A673 (cell line): ENCODE measurements around the gene MGMT. TPM values are rescaled to one million over a fixed set of nuclear protein-coding genes. Genes with fewer than 3 reads are reported as not detected.

Experiments used
- BruUV-seq: library from RNA; stranded (reverse); fragments of 400-500 nt; replicated peaks from 2 replicates; lab custom pipeline; 2021; lab: Mats Ljungman, UMichigan
- CTCF ChIA-PET: fragments of 300-600 bp; sonication (Branson Sonifier 250); formaldehyde crosslinking; loops from one replicate; lab custom pipeline; 2022; ENCODE audit warnings: antibody characterized with exemption; lab: Charles Lee
- POLR2A ChIA-PET: fragments of 300-600 bp; sonication (Branson Sonifier 250); formaldehyde crosslinking; loops from one replicate; lab custom pipeline; 2022; ENCODE audit warnings: antibody characterized with exemption; ENCODE audit not compliant: low non-redundant PET; lab: Charles Lee
- DNase-seq: peaks from one replicate; pipeline ENCODE4 v3.0.0-alpha.2; 2015; ENCODE audit warnings: low spot score
- H3K27ac ChIP-seq: fragments of 200-600 bp; sonication (generic); 2 replicates; pipeline ENCODE4 v1.5.1; 2016; ENCODE audit warnings: mixed run types, low read depth, mild to moderate bottlenecking, mixed read lengths, antibody characterized with exemption, low read length; ENCODE audit not compliant: poor library complexity, severe bottlenecking
- H3K27me3 ChIP-seq: fragments of 200-600 bp; sonication (generic); replicated peaks from 2 replicates; pipeline ENCODE4 v1.6.1; 2017; ENCODE audit warnings: mixed run types, low read depth, mild to moderate bottlenecking, mixed read lengths, antibody characterized with exemption, low read length; ENCODE audit not compliant: insufficient read depth, poor library complexity
- H3K36me3 ChIP-seq: fragments of 200-600 bp; sonication (generic); 2 replicates; pipeline ENCODE4 v1.6.1; 2016; ENCODE audit warnings: mixed run types, mild to moderate bottlenecking, mixed read lengths, antibody characterized with exemption, low read length; ENCODE audit not compliant: insufficient read depth, poor library complexity, severe bottlenecking
- H3K4me1 ChIP-seq: fragments of 200-600 bp; sonication (generic); 2 replicates; pipeline ENCODE4 v1.6.1; 2017; ENCODE audit warnings: mixed run types, mild to moderate bottlenecking, mixed read lengths, antibody characterized with exemption, low read length; ENCODE audit not compliant: insufficient read depth, poor library complexity, severe bottlenecking
- H3K4me3 ChIP-seq: fragments of 200-600 bp; sonication (generic); 2 replicates; pipeline ENCODE4 v1.5.1; 2016; ENCODE audit warnings: low read depth, mixed run types, mild to moderate bottlenecking, mixed read lengths, low read length; ENCODE audit not compliant: poor library complexity, severe bottlenecking
- H3K9me3 ChIP-seq: fragments of 200-600 bp; sonication (generic); 2 replicates; pipeline ENCODE4 v1.6.1; 2016; ENCODE audit warnings: mixed run types, low read depth, mild to moderate bottlenecking, mixed read lengths, antibody characterized with exemption, low read length; ENCODE audit not compliant: poor library complexity, severe bottlenecking
- EZH2 ChIP-seq: fragments of 200-600 bp; sonication (generic); IDR thresholded peaks from 2 replicates; pipeline ENCODE4 v1.6.1; 2017; ENCODE audit warnings: borderline replicate concordance, low read depth, mild to moderate bottlenecking, mixed read lengths, antibody characterized with exemption, low read length; ENCODE audit not compliant: poor library complexity, severe bottlenecking
- intact Hi-C: fragments of 100-400 bp; cut with micrococcal nuclease; formaldehyde crosslinking; loops from one replicate; pipeline ENCODE4 v1.10.0; 2022; ENCODE audit not compliant: unreplicated experiment
- total RNA-seq: library from RNA; stranded (reverse); gene quantifications from 2 replicates; pipeline ENCODE4 v1.2.3, GENCODE V29; 2021
- TF ChIP-seq, protein P1 (sequence below): fragments of 300-800, 200-600 bp; sonication (generic); conservative IDR thresholded peaks from 2 replicates; pipeline ENCODE4 v1.5.1; 2017; ENCODE audit warnings: low read depth, mild to moderate bottlenecking, antibody characterized with exemption, low read length, moderate library complexity, mixed read lengths

MGMT gene
- total RNA-seq, 1 experiment from 2014 or later, result 19.5 TPM

DNA sequence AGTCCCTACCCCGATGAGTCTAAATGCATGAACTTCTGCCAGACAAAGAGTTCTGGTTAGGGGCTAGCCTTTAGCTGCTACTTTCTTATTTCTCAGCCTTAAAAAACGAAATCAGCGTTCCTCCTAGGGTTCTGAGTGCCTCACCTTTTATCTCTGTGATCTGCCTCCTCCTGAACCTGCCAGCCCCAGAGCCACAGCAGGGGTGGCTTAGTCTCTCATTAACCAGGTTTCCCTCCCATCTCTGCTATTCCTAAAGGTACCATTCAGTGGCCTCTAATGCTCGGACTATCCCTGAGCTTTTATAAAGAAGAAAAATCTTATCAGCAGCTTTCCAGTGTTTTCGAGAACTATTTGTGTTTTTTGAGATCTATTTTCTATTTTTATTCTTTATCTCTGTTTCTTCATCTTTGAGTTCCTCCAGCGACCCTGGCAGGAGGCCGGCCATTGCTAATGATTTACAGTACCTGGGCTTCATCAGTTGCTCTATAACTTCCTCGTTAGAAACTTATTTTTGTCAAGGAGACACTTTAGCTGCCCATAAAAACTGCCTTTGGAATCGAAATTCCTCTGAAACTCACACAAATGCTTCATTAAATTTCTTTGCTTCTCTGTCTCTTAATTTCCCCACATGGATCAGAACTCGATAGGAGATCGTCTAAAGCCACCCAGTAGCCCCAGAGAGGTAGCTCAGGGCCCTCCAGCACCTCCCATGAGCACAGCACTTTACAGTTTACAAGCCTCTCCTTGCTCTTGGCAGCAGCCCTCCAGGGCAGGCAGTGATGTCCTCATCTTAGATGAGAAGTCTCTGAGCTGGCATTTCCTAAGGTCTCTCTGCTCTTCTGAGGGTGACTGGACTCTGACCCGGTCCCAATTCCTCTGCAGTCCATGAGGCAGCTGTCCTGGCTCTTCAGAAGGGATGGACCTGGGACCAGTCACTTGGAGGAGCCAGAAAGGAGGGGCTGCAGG, 347.9 kb downstream of the MGMT start:
- DNase-seq, result no peak
- ChIA-PET POLR2A (no interaction called here), CTCF (no interaction called here)
- Histone ChIP-seq H3K36me3 (no peaks in the 10 kb centered on the region), H3K27ac (no peak overlapping the region), H3K27me3 (no peaks in the 10 kb centered on the region), H3K9me3 (no peaks in the 10 kb centered on the region), H3K4me3 (no peak overlapping the region), H3K4me1 (no peaks in the 10 kb centered on the region)
- BruUV-seq, result no TSS peak
- intact Hi-C loops, result no loop called here
- TF ChIP-seq, protein P1, sequence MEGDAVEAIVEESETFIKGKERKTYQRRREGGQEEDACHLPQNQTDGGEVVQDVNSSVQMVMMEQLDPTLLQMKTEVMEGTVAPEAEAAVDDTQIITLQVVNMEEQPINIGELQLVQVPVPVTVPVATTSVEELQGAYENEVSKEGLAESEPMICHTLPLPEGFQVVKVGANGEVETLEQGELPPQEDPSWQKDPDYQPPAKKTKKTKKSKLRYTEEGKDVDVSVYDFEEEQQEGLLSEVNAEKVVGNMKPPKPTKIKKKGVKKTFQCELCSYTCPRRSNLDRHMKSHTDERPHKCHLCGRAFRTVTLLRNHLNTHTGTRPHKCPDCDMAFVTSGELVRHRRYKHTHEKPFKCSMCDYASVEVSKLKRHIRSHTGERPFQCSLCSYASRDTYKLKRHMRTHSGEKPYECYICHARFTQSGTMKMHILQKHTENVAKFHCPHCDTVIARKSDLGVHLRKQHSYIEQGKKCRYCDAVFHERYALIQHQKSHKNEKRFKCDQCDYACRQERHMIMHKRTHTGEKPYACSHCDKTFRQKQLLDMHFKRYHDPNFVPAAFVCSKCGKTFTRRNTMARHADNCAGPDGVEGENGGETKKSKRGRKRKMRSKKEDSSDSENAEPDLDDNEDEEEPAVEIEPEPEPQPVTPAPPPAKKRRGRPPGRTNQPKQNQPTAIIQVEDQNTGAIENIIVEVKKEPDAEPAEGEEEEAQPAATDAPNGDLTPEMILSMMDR, result no peak
- TF ChIP-seq EZH2, result no peak

GRCh38 chr10:129815898-129816655, 349.0 kb downstream of the MGMT start:
- Histone ChIP-seq H3K4me1 (no peaks in the 10 kb centered on the region), H3K36me3 (no peaks in the 10 kb centered on the region), H3K4me3 (no peak overlapping the region), H3K27me3 (no peaks in the 10 kb centered on the region), H3K9me3 (no peaks in the 10 kb centered on the region), H3K27ac (no peak overlapping the region)
- intact Hi-C loops, result no loop called here
- no peak for TF ChIP-seq EZH2
- TF ChIP-seq, protein P1, result no peak
- BruUV-seq, result no TSS peak
- ChIA-PET POLR2A (no interaction called here), CTCF (no interaction called here)
- no peak for DNase-seq

GRCh38 chr10:129816656-129817045, 349.6 kb downstream of the MGMT start:
- ChIA-PET CTCF (no interaction called here), POLR2A (no interaction called here)
- intact Hi-C loops, result no loop called here
- no peak for DNase-seq
- Histone ChIP-seq H3K9me3 (no peaks in the 10 kb centered on the region), H3K27me3 (no peaks in the 10 kb centered on the region), H3K27ac (no peak overlapping the region), H3K36me3 (no peaks in the 10 kb centered on the region), H3K4me3 (no peak overlapping the region), H3K4me1 (no peaks in the 10 kb centered on the region)
- BruUV-seq, result no TSS peak
- TF ChIP-seq, protein P1, result no peak
- TF ChIP-seq EZH2, result no peak
